GM19455 (cell line): ENCODE data around the gene HIPK2.

ENCODE experiments used
- ATAC-seq: cut with Tn5 transposase; IDR thresholded peaks from one replicate; pipeline ENCODE4 v1.9.1; 2021; ENCODE audit not compliant: unreplicated experiment

The HIPK2 gene

GRCh38 chr7:139718141-139718540, 59.7 kb downstream of the HIPK2 start:
- ATAC-seq: no peak

- ATAC-seq: no peak
Measured at GRCh38 chr7:139716156-139716942, 61.4 kb downstream of the HIPK2 start.

GRCh38 chr7:139715194-139715815, 62.5 kb downstream of the HIPK2 start:
- no peak for ATAC-seq

DNA sequence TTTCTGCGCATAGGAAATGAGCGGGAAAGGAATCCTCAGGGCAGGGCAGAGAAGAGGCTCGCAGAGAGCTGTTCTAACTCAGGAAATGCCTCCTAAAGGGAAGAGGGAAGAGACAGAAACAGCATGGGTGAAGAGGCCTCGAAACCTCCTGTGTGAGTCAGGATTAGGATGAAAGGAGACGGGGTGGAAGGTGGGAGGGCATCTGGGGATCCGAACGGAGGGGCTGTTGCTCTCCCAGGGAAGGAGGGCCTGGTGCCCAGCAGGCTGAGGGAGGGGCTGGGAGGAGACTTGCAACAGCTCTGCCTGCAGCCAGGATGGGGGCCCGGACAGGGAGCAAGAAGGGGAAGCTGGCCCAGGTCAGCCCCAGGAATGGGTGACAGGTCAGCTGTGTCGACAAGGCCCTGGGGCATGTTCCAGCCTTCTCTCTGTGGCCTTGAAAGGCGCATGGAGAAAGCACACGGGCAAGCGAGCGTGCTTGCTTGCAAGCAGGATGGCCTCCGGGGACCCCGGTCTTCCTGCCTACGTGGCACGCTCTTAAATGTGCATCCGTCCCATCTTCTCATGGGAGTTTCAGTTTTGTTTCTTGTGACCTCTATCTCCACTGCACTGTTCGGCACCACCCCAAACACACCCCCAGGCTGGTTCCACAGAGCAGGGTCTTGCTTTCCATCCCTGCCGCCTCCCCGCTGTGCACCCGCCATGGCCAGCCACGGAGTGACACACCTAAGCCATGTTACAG, 63.5 kb downstream of the HIPK2 start:
- peak; percentile 98 for ATAC-seq

DNA sequence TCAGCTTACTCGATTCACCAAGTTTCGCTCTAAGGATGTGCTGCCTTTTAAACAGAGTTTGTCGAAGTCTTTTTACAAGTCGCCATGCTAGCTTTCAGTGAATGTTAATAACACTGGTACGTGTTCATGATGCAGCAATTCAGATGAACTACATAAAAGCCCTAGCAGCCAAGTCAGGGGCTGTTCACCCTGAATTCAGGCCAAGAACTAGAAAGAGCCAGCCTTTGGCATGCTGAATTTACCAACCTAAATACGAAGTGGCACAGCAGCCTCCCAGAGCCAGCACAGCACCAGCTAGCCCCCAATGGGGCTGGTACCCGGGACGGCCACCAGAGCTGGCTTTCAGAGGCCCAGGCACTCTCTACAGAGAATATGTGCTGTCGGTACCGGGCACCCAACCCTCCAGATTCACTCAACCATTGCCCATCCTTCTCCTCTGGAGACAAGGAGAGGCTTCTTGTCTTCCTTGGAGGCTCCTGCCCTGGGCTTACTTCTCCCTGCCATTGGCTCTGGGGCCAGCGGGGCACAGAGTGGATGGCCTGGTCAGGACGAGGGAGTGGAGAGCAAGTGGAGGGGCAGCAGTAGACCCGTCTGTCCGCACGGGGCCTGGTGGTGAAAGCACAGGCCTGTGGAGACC, 64.2 kb downstream of the HIPK2 start:
- no peak for ATAC-seq

DNA sequence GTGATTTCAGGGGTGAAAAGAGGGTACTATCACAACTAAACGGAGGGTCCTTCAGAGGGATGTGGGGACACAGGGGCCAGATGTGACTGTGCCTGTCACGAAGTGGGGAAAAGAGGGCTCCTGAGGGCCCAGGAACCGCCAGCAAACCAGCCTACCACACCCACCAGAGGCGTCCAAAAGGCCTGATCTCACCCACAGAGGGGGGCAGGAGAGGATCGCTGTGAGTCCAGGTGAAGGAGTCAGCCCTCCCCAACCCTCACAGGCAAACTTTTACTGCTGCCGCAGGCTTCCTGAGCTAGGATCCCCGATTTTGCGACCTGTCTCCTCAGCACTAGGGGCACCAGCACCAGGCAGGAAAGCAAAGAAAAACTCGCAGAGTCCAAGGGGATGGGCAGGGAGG, 64.7 kb downstream of the HIPK2 start:
- no peak for ATAC-seq

GRCh38 chr7:139711991-139712743, 65.6 kb downstream of the HIPK2 start:
- ATAC-seq: no peak

- ATAC-seq: no peak
Measured at GRCh38 chr7:139710036-139710435, 67.8 kb downstream of the HIPK2 start.

GRCh38 chr7:139709485-139709884, 68.3 kb downstream of the HIPK2 start:
- ATAC-seq: no peak

DNA sequence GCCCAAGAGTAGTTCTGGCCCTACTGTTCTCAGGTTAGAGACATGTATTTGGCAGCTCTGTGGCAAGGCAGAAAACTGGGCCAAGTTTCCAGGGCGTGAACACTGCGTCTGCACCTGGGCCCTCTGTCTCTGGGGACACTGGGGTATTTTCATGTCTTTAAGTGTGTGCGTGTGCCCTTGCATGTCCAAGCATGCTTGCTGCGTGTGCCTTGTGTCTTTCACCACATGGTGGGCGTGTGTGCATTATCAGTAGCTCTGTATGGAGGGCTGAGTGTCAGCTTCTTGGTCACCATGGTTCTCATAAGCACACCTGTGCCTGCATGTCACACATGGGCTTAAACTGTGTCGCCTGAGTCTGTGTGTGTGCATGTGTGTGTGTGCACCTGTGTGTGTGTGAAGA, 69.3 kb downstream of the HIPK2 start:
- ATAC-seq: peak; percentile 79

- ATAC-seq: no peak
Measured at GRCh38 chr7:139706837-139707236, 71.0 kb downstream of the HIPK2 start.

- no peak for ATAC-seq
Measured at GRCh38 chr7:139704308-139704879, 73.4 kb downstream of the HIPK2 start.

GRCh38 chr7:139703487-139704307, 74.1 kb downstream of the HIPK2 start:
- peak; percentile 18 for ATAC-seq

DNA sequence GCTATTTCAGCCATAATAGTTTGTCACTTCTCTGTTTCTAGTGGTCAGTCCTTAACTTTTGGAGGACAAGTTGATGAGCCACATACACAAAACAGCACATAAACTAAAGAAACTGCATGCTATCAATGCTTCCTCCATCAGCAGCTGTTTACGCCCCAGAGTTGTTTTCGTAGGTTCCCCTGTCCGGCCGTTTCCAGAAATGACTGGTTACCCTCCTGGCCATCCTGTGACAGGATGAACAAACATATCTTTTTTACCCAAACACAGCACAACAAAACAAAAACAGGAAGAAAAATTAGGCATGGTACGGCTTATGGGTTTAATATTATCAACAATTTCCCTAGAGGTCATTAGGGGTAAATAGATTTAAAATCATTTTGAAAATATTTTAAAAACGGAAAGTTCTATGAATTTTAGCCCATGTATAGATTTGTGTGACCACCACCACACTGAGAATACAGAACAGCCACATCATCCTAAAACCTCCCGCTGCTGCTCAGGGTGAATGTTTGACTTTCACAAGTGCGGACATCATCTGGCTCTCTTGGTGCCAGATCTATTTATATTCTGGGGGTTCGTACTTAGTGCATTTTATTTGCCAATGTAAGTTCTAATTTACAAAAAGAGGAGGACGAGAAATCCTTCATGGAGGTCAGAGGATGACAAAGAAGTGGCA, 74.8 kb downstream of the HIPK2 start:
- peak; percentile 72 for ATAC-seq

- peak; percentile 7 for ATAC-seq
Measured at GRCh38 chr7:139702313-139702731, 75.5 kb downstream of the HIPK2 start.

DNA sequence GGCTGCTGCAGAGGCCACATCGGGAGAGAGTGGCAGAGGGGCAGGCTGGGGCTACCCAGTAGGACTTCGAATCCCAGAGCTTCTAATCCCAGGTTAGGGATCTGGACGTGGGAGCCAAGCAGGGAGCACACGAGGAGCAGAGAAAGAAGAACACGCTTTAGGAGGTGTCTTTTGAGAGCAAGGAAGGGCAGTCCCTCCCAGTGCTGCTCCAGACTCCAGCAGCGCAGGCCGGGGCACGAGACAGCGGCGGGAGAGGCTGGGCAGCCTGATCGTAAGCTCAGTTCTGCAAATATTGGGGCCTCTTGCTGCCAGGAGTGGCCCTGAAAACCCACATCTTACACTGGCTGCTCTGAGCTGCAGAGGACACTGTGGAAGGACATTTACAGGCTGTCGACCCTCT, 75.9 kb downstream of the HIPK2 start:
- ATAC-seq: no peak

DNA sequence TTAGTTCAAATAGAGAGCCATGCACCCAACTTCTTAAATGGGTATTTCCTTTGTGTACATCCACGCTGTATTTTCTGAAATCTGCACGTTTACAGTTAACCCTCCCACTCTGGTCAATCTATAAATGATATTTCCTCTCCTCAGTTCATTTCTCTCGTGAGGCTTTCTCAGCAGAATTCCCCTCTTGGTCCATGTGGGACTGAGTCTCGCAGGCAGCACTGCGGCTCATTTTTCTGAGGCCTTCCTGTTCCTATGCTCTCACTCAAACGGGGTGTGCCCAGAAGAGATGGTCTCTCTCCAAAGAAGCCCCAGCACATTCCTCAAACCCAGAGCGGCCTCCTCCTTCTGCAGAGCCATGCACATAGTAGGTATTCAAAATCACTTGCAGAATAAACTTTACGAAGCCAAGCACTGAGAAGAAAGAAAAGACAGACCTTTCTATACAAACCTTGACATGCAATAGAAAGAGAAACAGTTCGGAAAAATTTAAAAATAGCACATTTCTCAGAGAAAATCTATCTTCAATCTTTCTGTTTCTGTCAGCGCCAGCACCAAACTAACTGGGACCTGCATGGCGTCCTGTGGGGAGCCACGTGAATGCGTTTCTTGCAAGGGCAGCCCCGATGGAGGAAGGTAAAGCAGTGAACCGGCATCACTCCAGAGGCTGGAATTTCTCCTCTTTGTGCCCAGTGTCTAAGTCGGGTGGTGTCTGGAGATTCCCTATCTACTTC, 77.1 kb downstream of the HIPK2 start:
- ATAC-seq: no peak
